Ishikawa (cell line): ENCODE data around the gene SLC17A5.

Experiments
- CEBPB ChIP-seq: IDR thresholded peaks from 2 replicates; pipeline ENCODE4 v1.6.1; 2012
- CREB1 ChIP-seq: IDR thresholded peaks from 2 replicates; pipeline ENCODE4 v1.6.1; 2012; ENCODE audit warnings: low read depth
- EGR1 ChIP-seq: IDR thresholded peaks from 2 replicates; pipeline ENCODE4 v1.6.1; 2012
- EP300 ChIP-seq: IDR thresholded peaks from 2 replicates; pipeline ENCODE4 v1.6.1; 2012; ENCODE audit warnings: borderline replicate concordance
- NFIC ChIP-seq: IDR thresholded peaks from 2 replicates; pipeline ENCODE4 v1.6.1; 2012
- RAD21 ChIP-seq: IDR thresholded peaks from 2 replicates; pipeline ENCODE4 v1.6.1; 2012; ENCODE audit warnings: low read depth
- TAF1 ChIP-seq: IDR thresholded peaks from 2 replicates; pipeline ENCODE4 v1.6.1; 2012; ENCODE audit warnings: low read depth, mild to moderate bottlenecking
- TCF12 ChIP-seq: IDR thresholded peaks from 2 replicates; pipeline ENCODE4 v1.6.1; 2012; ENCODE audit warnings: low read depth
- TEAD4 ChIP-seq: IDR thresholded peaks from 2 replicates; pipeline ENCODE4 v1.6.1; 2012
- YY1 ChIP-seq: IDR thresholded peaks from 2 replicates; pipeline ENCODE4 v1.6.1; 2012; ENCODE audit warnings: low read depth
- ZBTB7A ChIP-seq: IDR thresholded peaks from 2 replicates; pipeline ENCODE4 v1.6.1; 2012; ENCODE audit warnings: low read depth
- TF ChIP-seq, protein P1 (sequence below): IDR thresholded peaks from 2 replicates; pipeline ENCODE4 v1.6.1; 2012; ENCODE audit warnings: low read depth, mild to moderate bottlenecking
- TF ChIP-seq, protein P2 (sequence below): IDR thresholded peaks from 2 replicates; pipeline ENCODE4 v1.6.1; 2012

DNA sequence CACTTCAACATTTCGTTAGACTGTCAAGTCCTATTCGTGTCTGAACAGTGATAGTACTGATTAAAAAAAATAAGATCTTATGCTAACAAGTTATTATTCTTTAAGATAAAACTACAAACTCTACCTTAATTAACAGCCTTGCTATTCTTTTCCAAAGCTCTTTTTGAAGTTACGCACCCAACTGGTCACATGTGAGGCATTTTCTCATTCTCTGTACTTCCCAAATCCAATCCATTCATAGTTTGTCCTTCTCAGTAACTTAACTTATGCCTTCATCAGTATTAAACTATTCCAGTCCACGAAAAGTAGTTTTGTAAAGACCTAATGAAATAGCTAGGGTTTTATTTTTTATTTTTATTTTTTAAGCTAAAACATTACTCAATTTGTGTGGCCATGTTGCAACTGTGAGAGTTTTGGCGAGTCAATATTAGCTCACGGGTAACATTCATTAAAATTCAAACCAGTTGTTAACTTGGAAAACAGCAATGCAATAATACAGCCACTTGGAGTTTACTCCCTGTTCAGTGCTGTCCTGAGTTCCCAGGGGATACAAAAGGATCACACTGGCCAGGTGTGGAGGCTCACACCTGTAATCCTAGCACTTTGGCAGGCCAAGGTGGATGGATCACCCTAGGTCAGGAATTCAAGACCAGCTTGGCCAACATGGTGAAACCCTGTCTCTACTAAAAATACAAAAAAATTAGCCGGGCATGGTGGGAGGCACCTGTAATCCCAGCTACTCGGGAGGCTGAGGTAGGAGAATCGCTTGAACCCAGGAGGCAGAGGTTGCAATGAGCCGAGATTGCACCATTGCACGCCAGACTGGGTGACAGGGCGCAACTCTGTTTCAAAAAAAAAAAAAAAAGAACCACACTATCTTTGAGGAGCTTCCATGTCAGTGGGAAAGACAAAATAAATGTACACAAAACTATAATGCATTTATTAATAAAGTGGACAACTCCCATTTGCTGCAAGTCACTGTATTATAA, 105.0 kb downstream of the SLC17A5 start:
- no peak for TF ChIP-seq EGR1
- TF ChIP-seq, protein P1, sequence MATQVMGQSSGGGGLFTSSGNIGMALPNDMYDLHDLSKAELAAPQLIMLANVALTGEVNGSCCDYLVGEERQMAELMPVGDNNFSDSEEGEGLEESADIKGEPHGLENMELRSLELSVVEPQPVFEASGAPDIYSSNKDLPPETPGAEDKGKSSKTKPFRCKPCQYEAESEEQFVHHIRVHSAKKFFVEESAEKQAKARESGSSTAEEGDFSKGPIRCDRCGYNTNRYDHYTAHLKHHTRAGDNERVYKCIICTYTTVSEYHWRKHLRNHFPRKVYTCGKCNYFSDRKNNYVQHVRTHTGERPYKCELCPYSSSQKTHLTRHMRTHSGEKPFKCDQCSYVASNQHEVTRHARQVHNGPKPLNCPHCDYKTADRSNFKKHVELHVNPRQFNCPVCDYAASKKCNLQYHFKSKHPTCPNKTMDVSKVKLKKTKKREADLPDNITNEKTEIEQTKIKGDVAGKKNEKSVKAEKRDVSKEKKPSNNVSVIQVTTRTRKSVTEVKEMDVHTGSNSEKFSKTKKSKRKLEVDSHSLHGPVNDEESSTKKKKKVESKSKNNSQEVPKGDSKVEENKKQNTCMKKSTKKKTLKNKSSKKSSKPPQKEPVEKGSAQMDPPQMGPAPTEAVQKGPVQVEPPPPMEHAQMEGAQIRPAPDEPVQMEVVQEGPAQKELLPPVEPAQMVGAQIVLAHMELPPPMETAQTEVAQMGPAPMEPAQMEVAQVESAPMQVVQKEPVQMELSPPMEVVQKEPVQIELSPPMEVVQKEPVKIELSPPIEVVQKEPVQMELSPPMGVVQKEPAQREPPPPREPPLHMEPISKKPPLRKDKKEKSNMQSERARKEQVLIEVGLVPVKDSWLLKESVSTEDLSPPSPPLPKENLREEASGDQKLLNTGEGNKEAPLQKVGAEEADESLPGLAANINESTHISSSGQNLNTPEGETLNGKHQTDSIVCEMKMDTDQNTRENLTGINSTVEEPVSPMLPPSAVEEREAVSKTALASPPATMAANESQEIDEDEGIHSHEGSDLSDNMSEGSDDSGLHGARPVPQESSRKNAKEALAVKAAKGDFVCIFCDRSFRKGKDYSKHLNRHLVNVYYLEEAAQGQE = no peak
- TF ChIP-seq EP300 = no peak
- no peak for TF ChIP-seq YY1
- TF ChIP-seq CREB1 = no peak
- no peak for TF ChIP-seq NFIC
- no peak for TF ChIP-seq TEAD4
- TF ChIP-seq TCF12 = no peak
- no peak for TF ChIP-seq RAD21
- no peak for TF ChIP-seq TAF1
- TF ChIP-seq ZBTB7A = no peak
- TF ChIP-seq, protein P2, sequence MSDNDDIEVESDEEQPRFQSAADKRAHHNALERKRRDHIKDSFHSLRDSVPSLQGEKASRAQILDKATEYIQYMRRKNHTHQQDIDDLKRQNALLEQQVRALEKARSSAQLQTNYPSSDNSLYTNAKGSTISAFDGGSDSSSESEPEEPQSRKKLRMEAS = no peak
- TF ChIP-seq CEBPB = no peak
